ENCODE results near the gene CBR3. TPM values are rescaled to one million over a fixed set of nuclear protein-coding genes. Genes with fewer than 3 reads are reported as not detected.

The CBR3 gene
- total RNA-seq, 2 experiments from 2014 or later, result 2.6 to 3.0 TPM

DNA sequence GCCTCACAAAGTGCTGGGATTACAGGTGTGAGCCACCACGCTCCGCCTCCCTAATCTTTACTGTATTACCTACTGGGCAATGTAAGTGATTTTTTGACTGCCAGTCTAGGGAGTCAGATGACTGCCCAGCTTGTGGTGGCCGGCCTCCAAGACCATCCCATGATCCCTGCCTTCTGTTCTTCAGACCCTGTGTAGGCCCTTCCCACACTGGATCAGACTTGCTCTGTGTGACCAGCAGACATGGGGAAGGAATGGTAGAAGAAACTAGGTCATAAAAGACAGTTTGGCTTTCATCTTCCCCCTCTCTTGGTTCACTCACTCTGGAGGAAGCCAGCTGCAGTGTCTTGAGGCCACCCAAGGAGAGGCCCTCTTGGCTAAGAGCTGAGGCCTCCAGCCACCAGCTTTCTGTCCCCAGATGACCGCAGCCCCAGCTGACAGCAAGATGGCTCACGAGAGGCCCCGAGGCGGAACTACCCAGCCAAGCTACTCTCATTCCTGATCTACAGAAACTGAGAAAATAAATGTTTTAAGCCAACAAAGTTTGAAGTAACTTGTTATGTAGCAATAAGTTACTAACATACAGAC, 14.5 kb upstream of the CBR3 start:
- TF ChIP-seq, protein P1, sequence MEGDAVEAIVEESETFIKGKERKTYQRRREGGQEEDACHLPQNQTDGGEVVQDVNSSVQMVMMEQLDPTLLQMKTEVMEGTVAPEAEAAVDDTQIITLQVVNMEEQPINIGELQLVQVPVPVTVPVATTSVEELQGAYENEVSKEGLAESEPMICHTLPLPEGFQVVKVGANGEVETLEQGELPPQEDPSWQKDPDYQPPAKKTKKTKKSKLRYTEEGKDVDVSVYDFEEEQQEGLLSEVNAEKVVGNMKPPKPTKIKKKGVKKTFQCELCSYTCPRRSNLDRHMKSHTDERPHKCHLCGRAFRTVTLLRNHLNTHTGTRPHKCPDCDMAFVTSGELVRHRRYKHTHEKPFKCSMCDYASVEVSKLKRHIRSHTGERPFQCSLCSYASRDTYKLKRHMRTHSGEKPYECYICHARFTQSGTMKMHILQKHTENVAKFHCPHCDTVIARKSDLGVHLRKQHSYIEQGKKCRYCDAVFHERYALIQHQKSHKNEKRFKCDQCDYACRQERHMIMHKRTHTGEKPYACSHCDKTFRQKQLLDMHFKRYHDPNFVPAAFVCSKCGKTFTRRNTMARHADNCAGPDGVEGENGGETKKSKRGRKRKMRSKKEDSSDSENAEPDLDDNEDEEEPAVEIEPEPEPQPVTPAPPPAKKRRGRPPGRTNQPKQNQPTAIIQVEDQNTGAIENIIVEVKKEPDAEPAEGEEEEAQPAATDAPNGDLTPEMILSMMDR (IDR thresholded peaks at IDR 0.05), result no peak
- Mint-ChIP-seq H3K27me3 (no peaks in the 10 kb centered on the region), H3K36me3 (ENCODE audit: low read depth) (no peaks in the 10 kb centered on the region), H3K4me3 (no peak overlapping the region), H3K9me3 (no peaks in the 10 kb centered on the region), H3K27ac (no peak overlapping the region), H3K4me1 (ENCODE audit: low read depth) (peaks cover 2% of the 10 kb centered on the region)
- Histone ChIP-seq H3K27me3 (ENCODE audit: control insufficient read depth in 1 of 2, insufficient read depth in 2 of 2, low read length in 2 of 2) (no peaks in the 10 kb centered on the region), H3K36me3 (ENCODE audit: insufficient read depth, low read length) (no peaks in the 10 kb centered on the region), H3K4me3 (ENCODE audit: low read length) (no peak overlapping the region), H3K9me3 (ENCODE audit: control insufficient read depth in 1 of 2, insufficient read depth in 1 of 2, low read length in 2 of 2) (no peaks in the 10 kb centered on the region), H3K27ac (ENCODE audit: low read depth in 1 of 2, low read length in 2 of 2) (no peak overlapping the region), H3K4me1 (ENCODE audit: insufficient read depth, low read length) (peaks cover 6% of the 10 kb centered on the region)
- ATAC-seq (ENCODE audit: poor library complexity) (no peak), DNase-seq (no peak)
- CTCF ChIA-PET, result no interaction called here
- intact Hi-C loops (cut with DNase I, micrococcal nuclease), result no loop called here
- POLR2A ChIA-PET, result no interaction called here

DNA sequence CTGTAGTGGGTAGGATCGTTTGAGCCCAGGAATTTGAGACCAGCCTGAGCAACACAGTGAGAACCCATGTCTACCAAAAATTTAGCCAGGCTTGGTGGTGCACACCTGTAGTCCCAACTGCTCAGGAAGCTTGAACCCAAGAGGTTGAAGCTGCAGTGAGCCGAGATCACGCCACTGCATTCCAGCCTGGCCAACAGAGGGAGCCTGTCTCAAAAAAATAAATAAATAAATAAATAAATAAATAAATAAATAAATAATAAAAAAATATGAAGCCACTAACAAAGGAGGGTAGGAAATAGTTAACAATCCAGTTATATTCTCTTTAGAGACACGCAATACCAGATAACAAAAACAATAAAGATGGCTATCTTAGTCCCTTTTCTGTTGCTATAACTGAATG, 11.9 kb upstream of the CBR3 start:
- H3K27me3 ChIP-seq (ENCODE audit: control insufficient read depth in 1 of 2, insufficient read depth in 2 of 2, low read length in 2 of 2), result no peaks in the 10 kb centered on the region
- Mint-ChIP-seq H3K27me3 (no peaks in the 10 kb centered on the region), H3K27ac (no peak overlapping the region), H3K36me3 (ENCODE audit: low read depth) (no peaks in the 10 kb centered on the region), H3K4me3 (no peak overlapping the region), H3K9me3 (no peaks in the 10 kb centered on the region), H3K4me1 (ENCODE audit: low read depth) (peaks cover 12% of the 10 kb centered on the region)
- no peak overlapping the region for H3K27ac ChIP-seq (ENCODE audit: low read depth in 1 of 2, low read length in 2 of 2)
- no peaks in the 10 kb centered on the region for H3K9me3 ChIP-seq (ENCODE audit: control insufficient read depth in 1 of 2, insufficient read depth in 1 of 2, low read length in 2 of 2)
- H3K4me1 ChIP-seq (ENCODE audit: insufficient read depth, low read length), result peaks cover 3% of the 10 kb centered on the region
- no peak overlapping the region for H3K4me3 ChIP-seq (ENCODE audit: low read length)
- intact Hi-C loops (cut with DNase I, micrococcal nuclease), result no loop called here
- no peak for ATAC-seq (ENCODE audit: poor library complexity)
- ChIA-PET CTCF (no interaction called here), POLR2A (no interaction called here)
- H3K36me3 ChIP-seq (ENCODE audit: insufficient read depth, low read length), result no peaks in the 10 kb centered on the region
- DNase-seq, result no peak
- TF ChIP-seq, protein P1 (IDR thresholded peaks at IDR 0.05), result no peak

DNA sequence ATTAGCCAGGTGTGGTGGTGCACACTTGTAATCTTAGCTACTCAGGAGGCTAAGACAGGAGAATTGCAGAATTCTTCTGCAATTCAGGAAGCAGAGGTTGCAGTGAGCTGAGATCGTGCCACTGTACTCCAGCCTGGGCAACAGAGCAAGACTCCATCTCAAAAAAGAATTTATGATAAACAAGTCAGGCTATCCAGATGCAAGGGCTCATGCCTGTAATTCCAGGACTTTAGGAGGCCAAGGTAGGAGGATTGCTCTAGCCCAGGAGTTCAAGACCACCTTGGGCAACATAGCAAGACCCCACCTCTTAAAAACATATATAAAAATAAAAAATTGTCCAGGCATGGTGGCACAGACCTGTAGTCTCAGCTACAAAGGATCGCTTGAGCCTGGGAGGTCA, 10.5 kb upstream of the CBR3 start:
- Mint-ChIP-seq H3K36me3 (ENCODE audit: low read depth) (no peaks in the 10 kb centered on the region), H3K27ac (no peak overlapping the region), H3K27me3 (no peaks in the 10 kb centered on the region), H3K4me3 (no peak overlapping the region), H3K9me3 (no peaks in the 10 kb centered on the region), H3K4me1 (ENCODE audit: low read depth) (peaks cover 22% of the 10 kb centered on the region)
- intact Hi-C loops (cut with DNase I, micrococcal nuclease), result no loop called here
- Histone ChIP-seq H3K36me3 (ENCODE audit: insufficient read depth, low read length) (no peaks in the 10 kb centered on the region), H3K27me3 (ENCODE audit: control insufficient read depth in 1 of 2, insufficient read depth in 2 of 2, low read length in 2 of 2) (no peaks in the 10 kb centered on the region), H3K9me3 (ENCODE audit: control insufficient read depth in 1 of 2, insufficient read depth in 1 of 2, low read length in 2 of 2) (no peaks in the 10 kb centered on the region), H3K27ac (ENCODE audit: low read depth in 1 of 2, low read length in 2 of 2) (no peak overlapping the region), H3K4me3 (ENCODE audit: low read length) (no peak overlapping the region), H3K4me1 (ENCODE audit: insufficient read depth, low read length) (peaks cover 3% of the 10 kb centered on the region)
- ATAC-seq (ENCODE audit: poor library complexity), result no peak
- CTCF ChIA-PET, result interaction anchor here (0.7 kb wide), 1 partner anchor 9 kb away, joined by 4 read pairs; no protein-coding TSS in a partner anchor
- DNase-seq, result no peak
- TF ChIP-seq, protein P1 (IDR thresholded peaks at IDR 0.05), result no peak
- POLR2A ChIA-PET, result interaction anchor here (0.7 kb wide), 1 partner anchor 853 kb away, joined by 3 read pairs; no protein-coding TSS in a partner anchor

All from CD4-positive, alpha-beta T cell (primary cell).